IPS DF 6.9 (cell line): ENCODE data around the gene PALLD.

Experiments used
- DNase-seq: peaks from one replicate; pipeline ENCODE4 v3.0.0-alpha.2; 2013; ENCODE audit warnings: low read depth, low spot score
- H3K27ac ChIP-seq: one replicate; pipeline ENCODE4 v1.5.1; 2013; ENCODE audit warnings: low read length, control low read depth
- H3K27me3 ChIP-seq: 2 replicates; pipeline ENCODE4 v1.6.1; 2013; ENCODE audit warnings: mild to moderate bottlenecking, low read length; ENCODE audit not compliant: control insufficient read depth, insufficient read depth
- H3K36me3 ChIP-seq: 2 replicates; pipeline ENCODE4 v1.6.1; 2013; ENCODE audit warnings: low read length; ENCODE audit not compliant: control insufficient read depth, insufficient read depth
- H3K4me1 ChIP-seq: 2 replicates; pipeline ENCODE4 v1.6.1; 2013; ENCODE audit warnings: low read length; ENCODE audit not compliant: control insufficient read depth, insufficient read depth
- H3K4me3 ChIP-seq: 2 replicates; pipeline ENCODE4 v1.5.1; 2013; ENCODE audit warnings: mild to moderate bottlenecking, low read length
- H3K9me3 ChIP-seq: 2 replicates; pipeline ENCODE4 v1.6.1; 2013; ENCODE audit warnings: low read length, inconsistent platforms; ENCODE audit not compliant: control insufficient read depth, insufficient read depth
- WGBS: extraction: QIAGEN DNeasy Blood & Tissue Kit; methylation state at CpG from one replicate; pipeline ENCODE4 v1.1.7; 2013; ENCODE audit warnings: mixed read lengths, missing lambda C conversion rate; ENCODE audit not compliant: insufficient read length, insufficient coverage; 5-methylcytosine and 5-hydroxymethylcytosine counted together

Gene PALLD

GRCh38 chr4:168758351-168758876 lies 261.6 kb downstream of the PALLD start:
- H3K27ac ChIP-seq: no peak overlapping the region
- no peaks in the 10 kb centered on the region for H3K36me3 ChIP-seq
- no peak overlapping the region for H3K4me3 ChIP-seq
- WGBS: no CpG with 5 or more reads among the region's 4 CpGs
- no peaks in the 10 kb centered on the region for H3K4me1 ChIP-seq
- DNase-seq: no peak
- H3K9me3 ChIP-seq: no peaks in the 10 kb centered on the region
- no peaks in the 10 kb centered on the region for H3K27me3 ChIP-seq

- WGBS: no CpG with 5 or more reads among the region's 1 CpG
- Histone ChIP-seq H3K36me3 (no peaks in the 10 kb centered on the region), H3K9me3 (no peaks in the 10 kb centered on the region), H3K27ac (no peak overlapping the region), H3K4me1 (no peaks in the 10 kb centered on the region), H3K27me3 (no peaks in the 10 kb centered on the region), H3K4me3 (no peak overlapping the region)
- no peak for DNase-seq
Measured at GRCh38 chr4:168759321-168759720, 262.5 kb downstream of the PALLD start.

DNA sequence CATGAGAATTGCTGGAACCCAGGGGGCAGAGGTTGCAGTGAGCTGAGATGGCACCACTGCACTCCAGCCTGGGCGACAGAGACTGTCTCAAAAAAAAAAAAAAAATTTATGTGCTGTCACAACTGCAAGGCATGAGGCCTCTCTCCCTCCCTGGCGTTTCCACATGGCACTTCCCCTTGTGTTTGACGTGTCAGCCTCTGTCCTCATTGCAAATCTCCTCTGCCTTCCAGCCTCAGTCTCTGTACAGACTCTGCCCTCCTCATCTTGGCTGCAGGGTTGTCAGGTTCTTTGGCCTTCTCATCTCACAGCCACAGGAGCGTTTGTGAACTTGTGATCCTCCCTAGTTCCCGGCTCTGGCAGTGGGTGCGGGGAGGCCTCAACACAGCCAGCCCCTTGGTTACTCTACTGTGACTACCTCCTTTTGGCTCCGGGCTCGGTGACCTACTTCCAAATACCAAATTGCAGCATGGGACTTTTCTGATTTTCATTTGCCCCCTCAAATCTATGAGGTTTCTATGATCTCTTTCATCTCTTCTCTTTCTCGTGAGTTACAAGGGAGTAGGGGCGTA lies 263.2 kb downstream of the PALLD start:
- Histone ChIP-seq H3K36me3 (no peaks in the 10 kb centered on the region), H3K4me3 (no peak overlapping the region), H3K27me3 (no peaks in the 10 kb centered on the region), H3K4me1 (no peaks in the 10 kb centered on the region), H3K27ac (no peak overlapping the region), H3K9me3 (no peaks in the 10 kb centered on the region)
- DNase-seq: no peak
- WGBS: no CpG with 5 or more reads among the region's 10 CpGs

- Histone ChIP-seq H3K9me3 (no peaks in the 10 kb centered on the region), H3K27ac (no peak overlapping the region), H3K4me3 (no peak overlapping the region), H3K36me3 (no peaks in the 10 kb centered on the region), H3K27me3 (no peaks in the 10 kb centered on the region), H3K4me1 (no peaks in the 10 kb centered on the region)
- no peak for DNase-seq
- WGBS: no CpG with 5 or more reads among the region's 4 CpGs
Measured at GRCh38 chr4:168761066-168761465, 264.2 kb downstream of the PALLD start.

DNA sequence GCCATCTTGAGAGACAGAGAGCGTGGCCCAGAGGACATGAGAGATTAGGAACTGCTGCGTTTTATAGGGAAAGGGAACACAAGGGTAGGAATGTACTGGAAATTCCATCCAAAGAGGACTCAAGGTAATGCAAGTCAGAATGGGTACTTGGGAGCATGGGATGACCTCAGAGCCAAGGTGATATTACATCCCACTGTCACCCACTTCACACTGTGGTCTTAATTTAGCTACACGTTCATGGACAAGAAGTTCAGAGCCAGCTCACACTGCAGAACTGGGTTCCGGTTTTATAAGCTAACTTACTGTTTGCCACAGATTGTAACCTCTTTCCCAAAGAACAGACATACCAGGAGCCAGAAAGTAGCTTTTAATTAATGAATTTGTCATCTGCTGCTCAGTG lies 268.5 kb downstream of the PALLD start:
- H3K27ac ChIP-seq: no peak overlapping the region
- no peaks in the 10 kb centered on the region for H3K27me3 ChIP-seq
- no peak for DNase-seq
- no peaks in the 10 kb centered on the region for H3K36me3 ChIP-seq
- H3K4me3 ChIP-seq: no peak overlapping the region
- H3K9me3 ChIP-seq: no peaks in the 10 kb centered on the region
- no peaks in the 10 kb centered on the region for H3K4me1 ChIP-seq
- no CpG with 5 or more reads among the region's 4 CpGs for WGBS

- Histone ChIP-seq H3K4me1 (no peaks in the 10 kb centered on the region), H3K36me3 (no peaks in the 10 kb centered on the region), H3K4me3 (no peak overlapping the region), H3K9me3 (no peaks in the 10 kb centered on the region), H3K27me3 (no peaks in the 10 kb centered on the region), H3K27ac (no peak overlapping the region)
- no peak for DNase-seq
Measured at GRCh38 chr4:168765726-168766125, 268.9 kb downstream of the PALLD start.

DNA sequence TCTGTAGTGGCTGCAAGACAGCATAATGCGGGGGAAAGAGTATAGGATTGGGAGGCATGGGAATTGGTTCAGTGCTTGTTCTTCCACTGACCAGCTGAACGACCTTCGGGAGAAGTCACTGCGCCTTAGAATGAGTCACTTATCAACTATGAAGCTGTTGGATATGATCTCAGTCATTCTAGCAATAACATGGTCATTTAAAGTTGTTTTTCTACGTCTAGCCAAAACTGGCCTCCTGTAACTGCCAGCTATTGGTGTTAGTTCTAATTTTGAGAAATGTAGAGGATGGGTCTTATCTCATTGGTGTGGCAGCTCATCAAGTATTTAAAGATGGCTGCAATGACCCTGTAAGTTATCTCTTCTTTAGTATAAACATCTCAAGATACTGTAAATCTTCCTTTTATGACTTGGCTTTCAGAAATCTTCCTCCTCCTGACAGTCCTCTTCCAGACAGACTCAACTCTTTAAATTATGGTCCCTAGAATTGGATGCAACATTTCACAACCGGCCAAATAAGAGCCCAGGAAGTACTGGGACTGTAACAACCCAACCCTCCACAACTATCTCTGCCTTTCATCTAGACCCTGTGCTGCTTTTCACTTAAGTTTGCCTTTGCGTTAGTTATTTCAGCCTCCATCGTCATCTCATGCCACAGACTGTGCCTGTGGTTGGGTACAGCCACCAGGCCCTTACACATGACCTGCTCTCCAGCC lies 269.9 kb downstream of the PALLD start:
- Histone ChIP-seq H3K4me1 (no peaks in the 10 kb centered on the region), H3K27ac (no peak overlapping the region), H3K36me3 (no peaks in the 10 kb centered on the region), H3K4me3 (no peak overlapping the region), H3K9me3 (no peaks in the 10 kb centered on the region), H3K27me3 (no peaks in the 10 kb centered on the region)
- DNase-seq: no peak
- WGBS: no CpG with 5 or more reads among the region's 8 CpGs

GRCh38 chr4:168769416-168769815 lies 272.6 kb downstream of the PALLD start:
- no peaks in the 10 kb centered on the region for H3K36me3 ChIP-seq
- WGBS: no CpG with 5 or more reads among the region's 4 CpGs
- no peak overlapping the region for H3K27ac ChIP-seq
- no peaks in the 10 kb centered on the region for H3K27me3 ChIP-seq
- no peaks in the 10 kb centered on the region for H3K4me1 ChIP-seq
- H3K9me3 ChIP-seq: no peaks in the 10 kb centered on the region
- no peak for DNase-seq
- H3K4me3 ChIP-seq: no peak overlapping the region

- H3K27me3 ChIP-seq: no peaks in the 10 kb centered on the region
- no peaks in the 10 kb centered on the region for H3K36me3 ChIP-seq
- H3K4me3 ChIP-seq: no peak overlapping the region
- no CpG with 5 or more reads among the region's 1 CpG for WGBS
- no peaks in the 10 kb centered on the region for H3K4me1 ChIP-seq
- no peaks in the 10 kb centered on the region for H3K9me3 ChIP-seq
- no peak for DNase-seq
- no peak overlapping the region for H3K27ac ChIP-seq
Measured at GRCh38 chr4:168769837-168770236, 273.0 kb downstream of the PALLD start.

DNA sequence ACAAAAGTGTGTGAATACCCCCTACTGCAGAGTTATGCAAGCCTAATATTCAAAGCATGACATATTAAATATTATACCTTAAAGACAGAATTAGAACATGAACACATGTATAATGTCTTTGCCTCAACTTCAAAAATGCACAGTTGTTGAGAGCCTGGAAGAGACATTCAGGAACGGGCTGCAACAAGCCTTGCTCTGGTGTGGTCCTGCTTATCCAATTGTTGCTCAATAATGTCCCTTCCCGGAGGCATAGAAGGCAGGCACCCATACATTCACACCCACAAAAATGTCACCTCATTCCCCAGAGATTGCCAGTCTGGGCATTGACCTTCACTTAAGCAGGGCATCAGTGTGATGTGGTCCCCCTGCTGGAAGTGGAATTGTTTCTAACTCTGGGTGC lies 274.4 kb downstream of the PALLD start:
- Histone ChIP-seq H3K9me3 (no peaks in the 10 kb centered on the region), H3K27ac (no peak overlapping the region), H3K4me1 (no peaks in the 10 kb centered on the region), H3K27me3 (no peaks in the 10 kb centered on the region), H3K4me3 (no peak overlapping the region), H3K36me3 (no peaks in the 10 kb centered on the region)
- no CpG with 5 or more reads among the region's 2 CpGs for WGBS
- DNase-seq: no peak
